ENCODE measurements around the gene LILRB1.

DNA sequence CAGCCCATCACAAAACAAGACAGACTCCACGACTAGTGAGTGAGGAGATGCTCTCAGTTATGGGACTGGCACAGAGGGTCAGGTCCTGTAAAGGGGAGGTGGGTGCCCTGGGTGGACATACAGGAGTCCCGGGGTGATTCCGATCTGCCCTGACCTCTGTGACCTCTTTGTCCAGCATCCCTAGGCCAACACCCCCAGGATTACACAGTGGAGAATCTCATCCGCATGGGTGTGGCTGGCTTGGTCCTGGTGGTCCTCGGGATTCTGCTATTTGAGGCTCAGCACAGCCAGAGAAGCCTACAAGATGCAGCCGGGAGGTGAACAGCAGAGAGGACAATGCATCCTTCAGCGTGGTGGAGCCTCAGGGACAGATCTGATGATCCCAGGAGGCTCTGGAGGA lies 43.3 kb upstream of the LILRB1 start:
- TF ChIP-seq, protein P1, sequence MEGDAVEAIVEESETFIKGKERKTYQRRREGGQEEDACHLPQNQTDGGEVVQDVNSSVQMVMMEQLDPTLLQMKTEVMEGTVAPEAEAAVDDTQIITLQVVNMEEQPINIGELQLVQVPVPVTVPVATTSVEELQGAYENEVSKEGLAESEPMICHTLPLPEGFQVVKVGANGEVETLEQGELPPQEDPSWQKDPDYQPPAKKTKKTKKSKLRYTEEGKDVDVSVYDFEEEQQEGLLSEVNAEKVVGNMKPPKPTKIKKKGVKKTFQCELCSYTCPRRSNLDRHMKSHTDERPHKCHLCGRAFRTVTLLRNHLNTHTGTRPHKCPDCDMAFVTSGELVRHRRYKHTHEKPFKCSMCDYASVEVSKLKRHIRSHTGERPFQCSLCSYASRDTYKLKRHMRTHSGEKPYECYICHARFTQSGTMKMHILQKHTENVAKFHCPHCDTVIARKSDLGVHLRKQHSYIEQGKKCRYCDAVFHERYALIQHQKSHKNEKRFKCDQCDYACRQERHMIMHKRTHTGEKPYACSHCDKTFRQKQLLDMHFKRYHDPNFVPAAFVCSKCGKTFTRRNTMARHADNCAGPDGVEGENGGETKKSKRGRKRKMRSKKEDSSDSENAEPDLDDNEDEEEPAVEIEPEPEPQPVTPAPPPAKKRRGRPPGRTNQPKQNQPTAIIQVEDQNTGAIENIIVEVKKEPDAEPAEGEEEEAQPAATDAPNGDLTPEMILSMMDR (IDR thresholded peaks at IDR 0.05), result no peak
- TF ChIP-seq POLR2A (IDR thresholded peaks at IDR 0.05), result no peak

Data from uterus (tissue), 2 donors.